H9 (cell line): Measurements from ENCODE around the gene GALNS. TPM values are rescaled to one million over a fixed set of nuclear protein-coding genes. Genes with fewer than 3 reads are reported as not detected.

Source experiments
- DNase-seq: peaks from one replicate; pipeline ENCODE4 v3.0.0-alpha.2; 2017
- H2AFZ ChIP-seq: one replicate; pipeline ENCODE4 v1.6.1; 2013; ENCODE audit warnings: mild to moderate bottlenecking, low read length, control low read depth, moderate library complexity
- H2AK5ac ChIP-seq: 2 replicates; pipeline ENCODE4 v1.6.1; 2013; ENCODE audit warnings: low read length, control low read depth, mixed read lengths; ENCODE audit not compliant: insufficient read length
- H2BK120ac ChIP-seq: one replicate; pipeline ENCODE4 v1.6.1; 2013; ENCODE audit warnings: low read depth, mild to moderate bottlenecking, low read length, control low read depth, inconsistent platforms; ENCODE audit not compliant: poor library complexity, severe bottlenecking
- H2BK12ac ChIP-seq: 2 replicates; pipeline ENCODE4 v1.6.1; 2013; ENCODE audit warnings: low read length, control low read depth, mixed read lengths, low read depth; ENCODE audit not compliant: insufficient read length
- H2BK15ac ChIP-seq: 2 replicates; pipeline ENCODE4 v1.6.1; 2013; ENCODE audit warnings: low read depth, low read length, control low read depth
- H2BK20ac ChIP-seq: one replicate; pipeline ENCODE4 v1.6.1; 2013; ENCODE audit warnings: low read depth, mild to moderate bottlenecking, low read length, control low read depth, inconsistent platforms; ENCODE audit not compliant: poor library complexity, severe bottlenecking
- H2BK5ac ChIP-seq: 2 replicates; pipeline ENCODE4 v1.6.1; 2013; ENCODE audit warnings: low read length, control low read depth, mixed read lengths; ENCODE audit not compliant: insufficient read length
- H3K14ac ChIP-seq: 2 replicates; pipeline ENCODE4 v1.6.1; 2013; ENCODE audit warnings: low read length, control low read depth; ENCODE audit not compliant: insufficient read depth
- H3K18ac ChIP-seq: 2 replicates; pipeline ENCODE4 v1.6.1; 2013; ENCODE audit warnings: low read depth, mild to moderate bottlenecking, mixed read lengths, low read length, control low read depth; ENCODE audit not compliant: insufficient read length
- H3K23ac ChIP-seq: 2 replicates; pipeline ENCODE4 v1.6.1; 2013; ENCODE audit warnings: low read length, control low read depth, mixed read lengths, low read depth; ENCODE audit not compliant: insufficient read length
- H3K23me2 ChIP-seq: 2 replicates; pipeline ENCODE4 v1.6.1; 2013; ENCODE audit warnings: low read depth, mild to moderate bottlenecking, mixed read lengths, low read length, control low read depth; ENCODE audit not compliant: insufficient read length, poor library complexity, severe bottlenecking
- H3K27ac ChIP-seq: 2 replicates; pipeline ENCODE4 v1.5.1; 2013; ENCODE audit warnings: low read length, control low read depth, mixed read lengths, low read depth; ENCODE audit not compliant: insufficient read length
- H3K27me3 ChIP-seq: 2 replicates; pipeline ENCODE4 v1.6.1; 2013; ENCODE audit warnings: low read length, control low read depth, inconsistent platforms; ENCODE audit not compliant: insufficient read depth
- H3K4ac ChIP-seq: 2 replicates; pipeline ENCODE4 v1.6.1; 2013; ENCODE audit warnings: low read depth, mild to moderate bottlenecking, control low read depth, inconsistent platforms, low read length, moderate library complexity
- H3K4me1 ChIP-seq: 2 replicates; pipeline ENCODE4 v1.6.1; 2013; ENCODE audit warnings: low read length, control low read depth, inconsistent platforms; ENCODE audit not compliant: insufficient read depth
- H3K4me2 ChIP-seq: 2 replicates; pipeline ENCODE4 v1.6.1; 2013; ENCODE audit warnings: low read length, control low read depth, mixed read lengths; ENCODE audit not compliant: insufficient read length, insufficient read depth
- H3K56ac ChIP-seq: 2 replicates; pipeline ENCODE4 v1.6.1; 2013; ENCODE audit warnings: low read depth, mild to moderate bottlenecking, mixed read lengths, low read length, control low read depth; ENCODE audit not compliant: insufficient read length
- H3K79me1 ChIP-seq: 2 replicates; pipeline ENCODE4 v1.6.1; 2013; ENCODE audit warnings: low read depth, mild to moderate bottlenecking, moderate library complexity, low read length, control low read depth, inconsistent platforms; ENCODE audit not compliant: insufficient read depth, poor library complexity, severe bottlenecking
- H3K79me2 ChIP-seq: 2 replicates; pipeline ENCODE4 v1.6.1; 2013; ENCODE audit warnings: low read length, control low read depth, inconsistent platforms; ENCODE audit not compliant: insufficient read depth
- H3K9ac ChIP-seq: 2 replicates; pipeline ENCODE4 v1.6.1; 2013; ENCODE audit warnings: low read length, control low read depth, mixed read lengths; ENCODE audit not compliant: insufficient read length; ENCODE audit errors: extremely low read depth
- H3K9me3 ChIP-seq: one replicate; pipeline ENCODE4 v1.6.1; 2013; ENCODE audit warnings: low read depth, low read length, inconsistent platforms; ENCODE audit not compliant: control insufficient read depth
- H3T11ph ChIP-seq: one replicate; pipeline ENCODE4 v1.6.1; 2013; ENCODE audit warnings: mild to moderate bottlenecking, low read length, control low read depth, inconsistent platforms
- H4K20me1 ChIP-seq: one replicate; pipeline ENCODE4 v1.6.1; 2013; ENCODE audit not compliant: control insufficient read depth, insufficient read length, insufficient read depth
- H4K5ac ChIP-seq: 2 replicates; pipeline ENCODE4 v1.6.1; 2013; ENCODE audit warnings: low read depth, mild to moderate bottlenecking, mixed read lengths, low read length, control low read depth; ENCODE audit not compliant: insufficient read length
- H4K8ac ChIP-seq: replicated peaks from 2 replicates; pipeline ENCODE4 v1.6.1; 2013; ENCODE audit warnings: low read length, control low read depth, mixed read lengths, low read depth; ENCODE audit not compliant: insufficient read length
- H4K91ac ChIP-seq: 2 replicates; pipeline ENCODE4 v1.6.1; 2013; ENCODE audit warnings: low read depth, mild to moderate bottlenecking, moderate library complexity, mixed read lengths, low read length, control low read depth; ENCODE audit not compliant: insufficient read length
- H3K27ac Mint-ChIP-seq, 3 experiments: 2 replicates in 2 of 3; 3 replicates in 1 of 3; pipeline ENCODE4 v1.8.0; 2020 to 2021; ENCODE audit warnings: mixed read lengths in 3 of 3, mild to moderate bottlenecking in 1 of 3, moderate library complexity in 1 of 3
- H3K27me3 Mint-ChIP-seq: 2 replicates; pipeline ENCODE4 v1.8.0; 2021; ENCODE audit warnings: low read depth, mild to moderate bottlenecking, moderate library complexity, mixed read lengths
- H3K36me3 Mint-ChIP-seq, 3 experiments: 2 replicates in 2 of 3; 3 replicates in 1 of 3; pipeline ENCODE4 v1.8.0; 2020 to 2021; ENCODE audit warnings: low read depth in 3 of 3, mixed read lengths in 3 of 3; ENCODE audit not compliant: insufficient read depth in 1 of 3
- H3K4me1 Mint-ChIP-seq, 2 experiments: 2 replicates each; pipeline ENCODE4 v1.8.0; 2020; ENCODE audit warnings: mixed read lengths in 2 of 2
- H3K4me3 Mint-ChIP-seq, 2 experiments: 2 replicates in 1 of 2; 3 replicates in 1 of 2; pipeline ENCODE4 v1.8.0; 2020 to 2021; ENCODE audit warnings: mild to moderate bottlenecking in 2 of 2, mixed read lengths in 2 of 2, moderate library complexity in 1 of 2
- H3K9me3 Mint-ChIP-seq, 2 experiments: 2 replicates in 1 of 2; 3 replicates in 1 of 2; pipeline ENCODE4 v1.8.0; 2020; ENCODE audit warnings: mild to moderate bottlenecking in 2 of 2, mixed read lengths in 2 of 2, moderate library complexity in 1 of 2
- WGBS: extraction: QIAGEN DNeasy Blood & Tissue Kit; methylation state at CpG from one replicate; pipeline ENCODE4 v1.1.7; 2013; ENCODE audit warnings: missing lambda C conversion rate, low lambda C conversion rate, mixed read lengths; ENCODE audit not compliant: insufficient read length; ENCODE audit errors: extremely low coverage; 5-methylcytosine and 5-hydroxymethylcytosine counted together
- total RNA-seq: library from RNA; stranded (reverse); gene quantifications from 2 replicates; pipeline ENCODE4 v1.2.1, GENCODE V29; 2021
- TF ChIP-seq, protein P1 (sequence below): fragments of 200-600 bp; sonication (generic); conservative IDR thresholded peaks from 3 replicates; pipeline ENCODE4 v1.8.0; 2021; ENCODE audit warnings: antibody characterized with exemption, mild to moderate bottlenecking

GALNS gene
- total RNA-seq, 1 experiment from 2014 or later = 20.3 TPM

DNA sequence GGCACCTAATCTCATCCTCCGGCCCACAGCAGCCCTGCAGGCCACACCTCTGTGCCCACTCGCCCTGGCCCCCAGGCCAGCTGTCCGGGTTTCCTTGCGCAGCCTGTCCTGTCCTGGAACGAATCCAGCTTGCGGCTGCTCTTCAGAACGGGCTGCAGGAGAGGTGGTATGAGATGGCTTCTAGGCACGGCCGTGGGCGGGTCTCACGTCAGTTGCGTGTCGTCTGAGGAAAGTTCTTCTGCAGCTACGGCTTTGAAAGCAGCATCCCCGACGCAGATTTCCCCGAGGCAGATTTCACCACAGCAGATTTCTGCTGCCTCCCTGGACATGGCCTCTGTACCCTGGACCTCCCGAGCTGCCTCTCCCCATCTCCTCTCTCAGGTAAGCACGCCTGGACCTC is 18.2 kb downstream of the GALNS start:
- H4K91ac ChIP-seq = no peak overlapping the region
- no peak overlapping the region for H2BK12ac ChIP-seq
- Mint-ChIP-seq H3K4me3 (no peak overlapping the region), H3K36me3 (peaks cover 4 to 16% (median 13%) of the 10 kb centered on the region in 3 experiments; a peak in 6 of 7 replicates), H3K9me3 (no peaks in the 10 kb centered on the region), H3K4me1 (no peaks in the 10 kb centered on the region), H3K27me3 (no peaks in the 10 kb centered on the region), H3K27ac (no peak overlapping the region)
- no peak overlapping the region for H2AK5ac ChIP-seq
- TF ChIP-seq, protein P1, sequence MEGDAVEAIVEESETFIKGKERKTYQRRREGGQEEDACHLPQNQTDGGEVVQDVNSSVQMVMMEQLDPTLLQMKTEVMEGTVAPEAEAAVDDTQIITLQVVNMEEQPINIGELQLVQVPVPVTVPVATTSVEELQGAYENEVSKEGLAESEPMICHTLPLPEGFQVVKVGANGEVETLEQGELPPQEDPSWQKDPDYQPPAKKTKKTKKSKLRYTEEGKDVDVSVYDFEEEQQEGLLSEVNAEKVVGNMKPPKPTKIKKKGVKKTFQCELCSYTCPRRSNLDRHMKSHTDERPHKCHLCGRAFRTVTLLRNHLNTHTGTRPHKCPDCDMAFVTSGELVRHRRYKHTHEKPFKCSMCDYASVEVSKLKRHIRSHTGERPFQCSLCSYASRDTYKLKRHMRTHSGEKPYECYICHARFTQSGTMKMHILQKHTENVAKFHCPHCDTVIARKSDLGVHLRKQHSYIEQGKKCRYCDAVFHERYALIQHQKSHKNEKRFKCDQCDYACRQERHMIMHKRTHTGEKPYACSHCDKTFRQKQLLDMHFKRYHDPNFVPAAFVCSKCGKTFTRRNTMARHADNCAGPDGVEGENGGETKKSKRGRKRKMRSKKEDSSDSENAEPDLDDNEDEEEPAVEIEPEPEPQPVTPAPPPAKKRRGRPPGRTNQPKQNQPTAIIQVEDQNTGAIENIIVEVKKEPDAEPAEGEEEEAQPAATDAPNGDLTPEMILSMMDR = no peak
- WGBS = no CpG with 5 or more reads among the region's 19 CpGs
- H2BK20ac ChIP-seq = no peak overlapping the region
- no peak overlapping the region for H3K4me2 ChIP-seq
- H3K79me2 ChIP-seq = no peaks in the 10 kb centered on the region
- H3K27ac ChIP-seq = no peak overlapping the region
- H3K14ac ChIP-seq = no peak overlapping the region
- H3K4ac ChIP-seq = no peak overlapping the region
- no peaks in the 10 kb centered on the region for H3K9me3 ChIP-seq
- H2BK15ac ChIP-seq = no peak overlapping the region
- no peak overlapping the region for H4K8ac ChIP-seq
- no peak overlapping the region for H4K5ac ChIP-seq
- H3K9ac ChIP-seq = no peak overlapping the region
- no peaks in the 10 kb centered on the region for H3K4me1 ChIP-seq
- no peak overlapping the region for H3K56ac ChIP-seq
- H3K23me2 ChIP-seq = no peaks in the 10 kb centered on the region
- no peaks in the 10 kb centered on the region for H3K27me3 ChIP-seq
- no peak overlapping the region for H3K18ac ChIP-seq
- H2BK120ac ChIP-seq = no peak overlapping the region
- DNase-seq = no peak
- no peak overlapping the region for H3T11ph ChIP-seq
- no peak overlapping the region for H2BK5ac ChIP-seq
- no peak overlapping the region for H3K23ac ChIP-seq
- no peaks in the 10 kb centered on the region for H3K79me1 ChIP-seq
- no peak overlapping the region for H2AFZ ChIP-seq
- H4K20me1 ChIP-seq = no peaks in the 10 kb centered on the region
